ENCODE measurements around the gene E2F4. TPM values are rescaled to one million over a fixed set of nuclear protein-coding genes. Genes with fewer than 3 reads are reported as not detected.

Gene E2F4
- total and polyA plus RNA-seq, 2 donors (not counting 1 experiment from before 2014, with no cell fraction given) = 106 to 188 TPM

DNA sequence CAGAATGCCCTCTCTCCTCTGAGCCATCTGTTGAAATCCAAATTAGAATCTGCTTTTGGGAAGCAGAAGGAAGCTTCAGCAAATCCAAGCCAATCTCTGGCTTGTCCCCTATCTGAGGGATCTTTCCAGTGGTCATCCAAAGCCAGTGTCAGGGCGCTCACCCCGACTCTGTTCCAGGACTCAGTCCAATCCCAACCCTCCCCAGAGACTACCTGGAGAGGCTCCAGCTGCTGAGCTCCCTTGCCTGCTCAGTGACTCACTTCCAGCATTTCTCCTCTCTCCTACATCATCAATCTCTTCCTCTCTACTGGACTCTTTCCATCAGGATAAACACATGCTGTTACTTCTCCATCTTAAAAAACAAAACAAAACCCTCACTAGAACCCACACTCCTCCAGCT, 10.6 kb upstream of the E2F4 start:
- H3K36me3 ChIP-seq (replicated peaks in 1 of 2; ENCODE audit: control extremely low read depth in 1 of 2, control insufficient read depth in 1 of 2, extremely low read depth in 1 of 2, insufficient read depth in 2 of 2, low read length in 1 of 2) = no peaks in the 10 kb centered on the region
- Mint-ChIP-seq H3K9me3 (ENCODE audit: insufficient read depth) (no peaks in the 10 kb centered on the region), H3K4me3 (no peak overlapping the region), H3K27ac (no peak overlapping the region), H3K27me3 (peaks cover 22% of the 10 kb centered on the region), H3K4me1 (peaks cover 22% of the 10 kb centered on the region)
- WGBS (ENCODE audit: insufficient coverage) = 92% methylated on average over 2 of the region's 2 CpGs
- H3K4me1 ChIP-seq (ENCODE audit: control insufficient read depth in 2 of 2, insufficient read depth in 2 of 2, low read length in 2 of 2) = peaks cover 31 to 32% of the 10 kb centered on the region in 2 donors
- H3K4me3 ChIP-seq (ENCODE audit: control extremely low read depth in 1 of 5, extremely low read depth in 1 of 5, insufficient read depth in 1 of 5, low read depth in 2 of 5, low read length in 4 of 5) = no peak overlapping the region
- H3K27me3 ChIP-seq (replicated peaks in 1 of 4; ENCODE audit: control extremely low read depth in 1 of 4, control insufficient read depth in 3 of 4, insufficient read depth in 4 of 4, low read length in 3 of 4) = peaks cover 0 to 40% (median 13%) of the 10 kb centered on the region in 4 experiments
- intact Hi-C loops (cut with micrococcal nuclease) = no loop called here
- no peak overlapping the region for H3K9ac ChIP-seq (ENCODE audit: low read length)
- H3K79me2 ChIP-seq (ENCODE audit: control insufficient read depth, insufficient read depth, low read length) = no peaks in the 10 kb centered on the region
- H4K20me1 ChIP-seq (ENCODE audit: control insufficient read depth, insufficient read depth, low read length, poor library complexity, severe bottlenecking) = peaks cover 4% of the 10 kb centered on the region
- ChIA-PET POLR2A (interaction anchor here (0.5 to 0.7 kb wide), 3 partner anchors 10 to 618 kb away, joined by 7 to 11 read pairs (median 7); no protein-coding TSS in a partner anchor), CTCF (interaction anchor here (0.5 to 2.9 kb wide), 3 partner anchors 12 to 158 kb away, joined by 3 to 11 read pairs (median 5); partner anchors contain the start of genes FBXL8, NOL3 and TRADD)
- H3K9me3 ChIP-seq (ENCODE audit: control extremely low read depth in 1 of 3, control insufficient read depth in 2 of 3, insufficient read depth in 1 of 3, low read length in 2 of 3) = peaks cover 0 to 3% (median 0%) of the 10 kb centered on the region in 3 donors
- no peak overlapping the region for H3K27ac ChIP-seq (ENCODE audit: low read length in 2 of 2)
- no peak overlapping the region for H2AFZ ChIP-seq (ENCODE audit: insufficient read depth, low read depth, low read length, poor library complexity, severe bottlenecking)
- no peak overlapping the region for H3K4me2 ChIP-seq (replicated peaks; ENCODE audit: low read depth, low read length, poor library complexity, severe bottlenecking)
- TF ChIP-seq, protein P1, sequence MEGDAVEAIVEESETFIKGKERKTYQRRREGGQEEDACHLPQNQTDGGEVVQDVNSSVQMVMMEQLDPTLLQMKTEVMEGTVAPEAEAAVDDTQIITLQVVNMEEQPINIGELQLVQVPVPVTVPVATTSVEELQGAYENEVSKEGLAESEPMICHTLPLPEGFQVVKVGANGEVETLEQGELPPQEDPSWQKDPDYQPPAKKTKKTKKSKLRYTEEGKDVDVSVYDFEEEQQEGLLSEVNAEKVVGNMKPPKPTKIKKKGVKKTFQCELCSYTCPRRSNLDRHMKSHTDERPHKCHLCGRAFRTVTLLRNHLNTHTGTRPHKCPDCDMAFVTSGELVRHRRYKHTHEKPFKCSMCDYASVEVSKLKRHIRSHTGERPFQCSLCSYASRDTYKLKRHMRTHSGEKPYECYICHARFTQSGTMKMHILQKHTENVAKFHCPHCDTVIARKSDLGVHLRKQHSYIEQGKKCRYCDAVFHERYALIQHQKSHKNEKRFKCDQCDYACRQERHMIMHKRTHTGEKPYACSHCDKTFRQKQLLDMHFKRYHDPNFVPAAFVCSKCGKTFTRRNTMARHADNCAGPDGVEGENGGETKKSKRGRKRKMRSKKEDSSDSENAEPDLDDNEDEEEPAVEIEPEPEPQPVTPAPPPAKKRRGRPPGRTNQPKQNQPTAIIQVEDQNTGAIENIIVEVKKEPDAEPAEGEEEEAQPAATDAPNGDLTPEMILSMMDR (IDR thresholded peaks at IDR 0.05) = no peak
- TF ChIP-seq EZH2 (IDR thresholded peaks at IDR 0.05; ENCODE audit: borderline replicate concordance, insufficient read depth, low read depth, low read length, poor library complexity, severe bottlenecking) = no peak
- no peak for DNase-seq
- no peak for ATAC-seq (ENCODE audit: low read depth)

DNA sequence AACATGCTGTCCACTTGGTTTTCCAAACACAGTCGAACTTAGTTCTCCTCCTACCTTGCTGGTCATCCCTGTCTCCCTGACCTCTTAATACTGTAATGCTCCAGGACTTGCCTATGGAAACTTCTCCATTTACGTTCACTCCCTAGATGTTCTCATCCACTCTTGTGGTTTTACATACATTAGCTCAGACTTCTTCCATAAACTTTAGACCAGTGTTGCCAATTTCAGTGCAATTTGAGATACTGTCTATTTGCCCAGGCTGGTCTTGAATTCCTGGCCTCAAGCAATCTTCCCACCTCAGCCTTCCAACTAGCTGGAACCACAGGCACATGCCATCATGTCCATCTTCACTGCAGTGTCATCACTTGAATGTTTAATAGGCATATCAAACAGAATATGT, 9.7 kb upstream of the E2F4 start:
- peaks cover 4% of the 10 kb centered on the region for H4K20me1 ChIP-seq (ENCODE audit: control insufficient read depth, insufficient read depth, low read length, poor library complexity, severe bottlenecking)
- ATAC-seq (ENCODE audit: low read depth) (no peak), DNase-seq (no peak)
- no peak overlapping the region for H3K4me2 ChIP-seq (replicated peaks; ENCODE audit: low read depth, low read length, poor library complexity, severe bottlenecking)
- peaks cover 0 to 5% (median 0%) of the 10 kb centered on the region in 3 donors for H3K9me3 ChIP-seq (ENCODE audit: control extremely low read depth in 1 of 3, control insufficient read depth in 2 of 3, insufficient read depth in 1 of 3, low read length in 2 of 3)
- 79% methylated on average over 2 of the region's 2 CpGs for WGBS (ENCODE audit: insufficient coverage)
- H3K27me3 ChIP-seq (replicated peaks in 1 of 4; ENCODE audit: control extremely low read depth in 1 of 4, control insufficient read depth in 3 of 4, insufficient read depth in 4 of 4, low read length in 3 of 4) = peaks cover 0 to 38% (median 13%) of the 10 kb centered on the region in 4 experiments
- intact Hi-C loops (cut with micrococcal nuclease) = no loop called here
- no peaks in the 10 kb centered on the region for H3K9me3 Mint-ChIP-seq (ENCODE audit: insufficient read depth)
- no peak overlapping the region for H3K27ac ChIP-seq (ENCODE audit: low read length in 2 of 2)
- peaks cover 19% of the 10 kb centered on the region for H3K4me1 Mint-ChIP-seq
- ChIA-PET CTCF (interaction anchor here (1.5 to 2.9 kb wide), 3 partner anchors 13 to 22 kb away, joined by 5 to 11 read pairs (median 6); partner anchors contain the start of genes FBXL8, NOL3 and TRADD), POLR2A (interaction anchor here (0.7 kb wide), 1 partner anchor 11 kb away, joined by 7 read pairs; no protein-coding TSS in a partner anchor)
- H2AFZ ChIP-seq (ENCODE audit: insufficient read depth, low read depth, low read length, poor library complexity, severe bottlenecking) = no peak overlapping the region
- H3K4me1 ChIP-seq (ENCODE audit: control insufficient read depth in 2 of 2, insufficient read depth in 2 of 2, low read length in 2 of 2) = peaks cover 31 to 32% of the 10 kb centered on the region in 2 donors
- TF ChIP-seq, protein P1 (IDR thresholded peaks at IDR 0.05) = no peak
- no peak for TF ChIP-seq EZH2 (IDR thresholded peaks at IDR 0.05; ENCODE audit: borderline replicate concordance, insufficient read depth, low read depth, low read length, poor library complexity, severe bottlenecking)
- no peaks in the 10 kb centered on the region for H3K36me3 ChIP-seq (replicated peaks in 1 of 2; ENCODE audit: control extremely low read depth in 1 of 2, control insufficient read depth in 1 of 2, extremely low read depth in 1 of 2, insufficient read depth in 2 of 2, low read length in 1 of 2)
- H3K4me3 Mint-ChIP-seq = no peak overlapping the region
- no peak overlapping the region for H3K9ac ChIP-seq (ENCODE audit: low read length)
- H3K27me3 Mint-ChIP-seq = peaks cover 21% of the 10 kb centered on the region
- H3K79me2 ChIP-seq (ENCODE audit: control insufficient read depth, insufficient read depth, low read length) = no peaks in the 10 kb centered on the region
- H3K4me3 ChIP-seq (ENCODE audit: control extremely low read depth in 1 of 5, extremely low read depth in 1 of 5, insufficient read depth in 1 of 5, low read depth in 2 of 5, low read length in 4 of 5) = no peak overlapping the region
- H3K27ac Mint-ChIP-seq = no peak overlapping the region
